Activated T-cell treated with anti-CD3 and anti-CD28 coated beads, Interleukin-2, amount 50 U/mL, for 72 hours (primary cell): ENCODE data around the gene LRRC8D. TPM values are rescaled to one million over a fixed set of nuclear protein-coding genes. Genes with fewer than 3 reads are reported as not detected.

ENCODE experiments used
- ATAC-seq, 2 donors: fragments of 150-1000 bp; cut with Tn5 transposase; replicated peaks in 1 of 2; 2 replicates each; pipeline ENCODE4 v1.10.0; 2021; ENCODE audit warnings: moderate library complexity in 2 of 2, mild to moderate bottlenecking in 1 of 2
- DNase-seq, 2 donors: peaks; one replicate each; pipeline ENCODE4 v3.0.0; 2021 to 2022; ENCODE audit warnings: mixed read lengths in 1 of 2
- H3K27ac Mint-ChIP-seq: one replicate; pipeline ENCODE4 v1.8.0; 2022; ENCODE audit warnings: mild to moderate bottlenecking, moderate library complexity, mixed read lengths
- H3K27me3 Mint-ChIP-seq: one replicate; pipeline ENCODE4 v1.8.0; 2022; ENCODE audit warnings: low read depth, mixed read lengths
- H3K36me3 Mint-ChIP-seq, 2 donors: one replicate each; pipeline ENCODE4 v1.8.0; 2022; ENCODE audit warnings: mixed read lengths in 2 of 2, mild to moderate bottlenecking in 1 of 2; ENCODE audit not compliant: insufficient read depth in 2 of 2
- H3K4me1 Mint-ChIP-seq: one replicate; pipeline ENCODE4 v1.8.0; 2022; ENCODE audit warnings: low read depth, mixed read lengths
- H3K4me3 Mint-ChIP-seq, 2 donors: one replicate each; pipeline ENCODE4 v1.8.0; 2022; ENCODE audit warnings: mild to moderate bottlenecking in 2 of 2, mixed read lengths in 2 of 2, moderate library complexity in 2 of 2
- H3K9me3 Mint-ChIP-seq, 2 donors: one replicate each; pipeline ENCODE4 v1.8.0; 2022; ENCODE audit warnings: mixed read lengths in 2 of 2
- total RNA-seq, 2 donors: library from RNA; stranded (reverse); gene quantifications; one replicate each; pipeline ENCODE4 v1.2.3, GENCODE V29; 2022

Gene LRRC8D
- total RNA-seq, 2 donors from 2014 or later: 29.2 to 44.8 TPM

GRCh38 chr1:89954401-89954800 lies 133.6 kb downstream of the LRRC8D start:
- no peak overlapping the region for H3K27ac Mint-ChIP-seq
- ATAC-seq: no peak
- H3K27me3 Mint-ChIP-seq: no peaks in the 10 kb centered on the region
- DNase-seq: no peak
- no peak overlapping the region for H3K4me3 Mint-ChIP-seq
- peaks cover 0 to 1% of the 10 kb centered on the region in 2 donors for H3K9me3 Mint-ChIP-seq
- peaks cover 0 to 1% of the 10 kb centered on the region in 2 donors for H3K36me3 Mint-ChIP-seq
- H3K4me1 Mint-ChIP-seq: peaks cover 28% of the 10 kb centered on the region

GRCh38 chr1:89955311-89956205 lies 134.7 kb downstream of the LRRC8D start:
- ATAC-seq (no peak), DNase-seq (no peak)
- H3K36me3 Mint-ChIP-seq: peaks cover 1 to 3% of the 10 kb centered on the region in 2 donors
- H3K4me3 Mint-ChIP-seq: no peak overlapping the region
- no peak overlapping the region for H3K27ac Mint-ChIP-seq
- H3K27me3 Mint-ChIP-seq: no peaks in the 10 kb centered on the region
- peaks cover 0 to 1% of the 10 kb centered on the region in 2 donors for H3K9me3 Mint-ChIP-seq
- peaks cover 28% of the 10 kb centered on the region for H3K4me1 Mint-ChIP-seq

- Mint-ChIP-seq H3K36me3 (peaks cover 1 to 3% of the 10 kb centered on the region in 2 donors), H3K4me3 (peak overlapping the region; percentile 1 to 45), H3K27me3 (no peaks in the 10 kb centered on the region), H3K9me3 (peaks cover 0 to 1% of the 10 kb centered on the region in 2 donors), H3K4me1 (peaks cover 31% of the 10 kb centered on the region), H3K27ac (no peak overlapping the region)
- ATAC-seq (peak; percentile 57 to 72), DNase-seq (peak; percentile 4 to 6)
Measured at GRCh38 chr1:89957107-89957506, 136.3 kb downstream of the LRRC8D start.

- H3K9me3 Mint-ChIP-seq: peaks cover 0 to 1% of the 10 kb centered on the region in 2 donors
- ATAC-seq: no peak
- H3K4me1 Mint-ChIP-seq: peaks cover 26% of the 10 kb centered on the region
- H3K36me3 Mint-ChIP-seq: peaks cover 1 to 3% of the 10 kb centered on the region in 2 donors
- no peak overlapping the region for H3K4me3 Mint-ChIP-seq
- no peaks in the 10 kb centered on the region for H3K27me3 Mint-ChIP-seq
- no peak overlapping the region for H3K27ac Mint-ChIP-seq
- no peak for DNase-seq
Measured at GRCh38 chr1:89958851-89959654, 138.2 kb downstream of the LRRC8D start.

GRCh38 chr1:89959719-89960118 lies 138.9 kb downstream of the LRRC8D start:
- Mint-ChIP-seq H3K36me3 (peaks cover 1 to 3% of the 10 kb centered on the region in 2 donors), H3K27ac (no peak overlapping the region), H3K4me1 (peaks cover 26% of the 10 kb centered on the region), H3K9me3 (peaks cover 0 to 1% of the 10 kb centered on the region in 2 donors), H3K27me3 (no peaks in the 10 kb centered on the region), H3K4me3 (no peak overlapping the region)
- DNase-seq: no peak
- ATAC-seq: no peak

- no peak for ATAC-seq
- peaks cover 0 to 1% of the 10 kb centered on the region in 2 donors for H3K9me3 Mint-ChIP-seq
- H3K36me3 Mint-ChIP-seq: peaks cover 1 to 3% of the 10 kb centered on the region in 2 donors
- H3K4me3 Mint-ChIP-seq: no peak overlapping the region
- peaks cover 22% of the 10 kb centered on the region for H3K4me1 Mint-ChIP-seq
- no peak overlapping the region for H3K27ac Mint-ChIP-seq
- DNase-seq: no peak
- H3K27me3 Mint-ChIP-seq: peaks cover 4% of the 10 kb centered on the region
Measured at GRCh38 chr1:89962024-89962741, 141.4 kb downstream of the LRRC8D start.

- Mint-ChIP-seq H3K9me3 (peaks cover 0 to 1% of the 10 kb centered on the region in 2 donors), H3K27ac (peak overlapping the region; percentile 14), H3K4me1 (peaks cover 19% of the 10 kb centered on the region), H3K36me3 (peaks cover 1 to 3% of the 10 kb centered on the region in 2 donors), H3K27me3 (peaks cover 4% of the 10 kb centered on the region), H3K4me3 (no peak overlapping the region)
- ATAC-seq (no peak), DNase-seq (no peak)
Measured at GRCh38 chr1:89962742-89963075, 141.9 kb downstream of the LRRC8D start.

- no peaks in the 10 kb centered on the region for H3K9me3 Mint-ChIP-seq
- H3K27me3 Mint-ChIP-seq: peaks cover 4% of the 10 kb centered on the region
- H3K4me3 Mint-ChIP-seq: no peak overlapping the region
- no peaks in the 10 kb centered on the region for H3K36me3 Mint-ChIP-seq
- H3K4me1 Mint-ChIP-seq: peaks cover 9% of the 10 kb centered on the region
- ATAC-seq (no peak), DNase-seq (no peak)
- no peak overlapping the region for H3K27ac Mint-ChIP-seq
Measured at GRCh38 chr1:89965193-89965768, 144.4 kb downstream of the LRRC8D start.

- Mint-ChIP-seq H3K27ac (no peak overlapping the region), H3K4me1 (peaks cover 9% of the 10 kb centered on the region), H3K36me3 (no peaks in the 10 kb centered on the region), H3K27me3 (peaks cover 4% of the 10 kb centered on the region), H3K4me3 (no peak overlapping the region), H3K9me3 (no peaks in the 10 kb centered on the region)
- ATAC-seq (no peak), DNase-seq (no peak)
Measured at GRCh38 chr1:89966656-89967055, 145.8 kb downstream of the LRRC8D start.

- ATAC-seq: peak; percentile 25 to 59
- peaks cover 11% of the 10 kb centered on the region for H3K4me1 Mint-ChIP-seq
Measured at GRCh38 chr1:89971600-89971999, 150.8 kb downstream of the LRRC8D start.

GRCh38 chr1:89972024-89972423 lies 151.2 kb downstream of the LRRC8D start:
- H3K4me1 Mint-ChIP-seq: peaks cover 10% of the 10 kb centered on the region

More at GRCh38 chr1:89971600-89971999, 150.8 kb downstream of the LRRC8D start:
- Mint-ChIP-seq H3K27me3 (peaks cover 2% of the 10 kb centered on the region), H3K9me3 (no peaks in the 10 kb centered on the region), H3K27ac (no peak overlapping the region), H3K4me3 (no peak overlapping the region), H3K36me3 (no peaks in the 10 kb centered on the region)
- DNase-seq: no peak

GRCh38 chr1:89973471-89974127 lies 152.8 kb downstream of the LRRC8D start:
- Mint-ChIP-seq H3K36me3 (no peaks in the 10 kb centered on the region), H3K27ac (no peak overlapping the region), H3K27me3 (no peaks in the 10 kb centered on the region), H3K9me3 (no peaks in the 10 kb centered on the region), H3K4me3 (no peak overlapping the region), H3K4me1 (peaks cover 10% of the 10 kb centered on the region)
- DNase-seq (no peak), ATAC-seq (no peak)

More at GRCh38 chr1:89972024-89972423, 151.2 kb downstream of the LRRC8D start:
- Mint-ChIP-seq H3K4me3 (no peak overlapping the region), H3K36me3 (no peaks in the 10 kb centered on the region), H3K27ac (no peak overlapping the region), H3K9me3 (no peaks in the 10 kb centered on the region), H3K27me3 (no peaks in the 10 kb centered on the region)
- no peak for DNase-seq
- no peak for ATAC-seq
